Bone marrow (tissue), 2 donors: Measurements from ENCODE around the gene KCND3.

Experiments
- DNase-seq, 2 donors: peaks; one replicate each; lab custom pipeline; 2025; lab: John Stamatoyannopoulos, UW

The KCND3 gene

GRCh38 chr1:111959436-111959835, 30.0 kb downstream of the KCND3 start:
- DNase-seq, result no peak

DNA sequence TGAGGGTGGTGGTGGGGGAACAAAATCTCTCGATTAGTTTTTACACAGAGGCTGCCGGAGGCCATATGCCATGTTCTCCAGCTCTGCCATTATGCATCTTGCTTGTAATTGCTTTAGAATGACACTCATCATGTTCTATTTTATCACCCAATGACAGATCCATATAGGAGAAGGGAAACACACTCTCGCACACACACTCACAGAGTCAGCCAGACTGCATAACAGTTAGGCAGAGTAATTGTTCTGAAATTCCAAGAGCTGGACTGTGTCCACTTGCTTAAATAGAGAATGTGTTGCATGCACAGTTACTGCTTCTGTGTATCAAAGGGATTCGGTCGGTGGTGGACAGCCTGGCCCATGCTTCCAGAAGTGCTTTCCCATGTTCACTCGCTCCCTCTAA, 30.6 kb downstream of the KCND3 start:
- no peak for DNase-seq

- DNase-seq, result no peak
Measured at GRCh38 chr1:111958075-111958474, 31.4 kb downstream of the KCND3 start.

- DNase-seq, result no peak
Measured at GRCh38 chr1:111956155-111956771, 33.2 kb downstream of the KCND3 start.

- DNase-seq, result no peak
Measured at GRCh38 chr1:111955755-111956154, 33.7 kb downstream of the KCND3 start.

GRCh38 chr1:111953797-111954196, 35.7 kb downstream of the KCND3 start:
- no peak for DNase-seq

DNA sequence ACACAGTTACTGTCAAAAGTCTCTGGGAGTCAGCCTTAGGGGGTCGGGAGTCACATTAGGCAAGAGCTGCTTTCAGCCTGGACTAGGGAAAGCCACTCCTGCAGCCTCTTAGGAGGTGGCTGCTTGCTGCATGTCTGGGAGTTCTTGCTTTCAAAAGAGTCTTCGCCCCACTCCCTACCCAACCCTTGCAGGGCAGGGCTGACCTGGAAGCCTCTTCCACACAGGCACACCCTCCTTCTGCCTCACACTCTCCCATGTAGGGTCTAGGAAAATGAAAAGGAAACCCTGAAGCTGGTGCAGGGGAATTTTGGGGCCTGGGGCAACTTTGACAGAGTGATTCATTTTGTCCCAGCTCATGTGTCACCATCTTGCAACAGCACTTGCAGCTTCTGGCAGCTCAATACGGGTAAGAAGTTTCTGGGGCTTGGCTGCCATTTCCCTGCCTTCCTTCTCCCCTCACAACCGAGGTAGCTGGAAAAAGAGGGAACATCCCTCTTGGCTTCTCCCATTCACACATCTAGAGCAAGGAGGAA, 37.3 kb downstream of the KCND3 start:
- DNase-seq, result no peak

GRCh38 chr1:111948209-111949171, 41.0 kb downstream of the KCND3 start:
- no peak for DNase-seq

DNA sequence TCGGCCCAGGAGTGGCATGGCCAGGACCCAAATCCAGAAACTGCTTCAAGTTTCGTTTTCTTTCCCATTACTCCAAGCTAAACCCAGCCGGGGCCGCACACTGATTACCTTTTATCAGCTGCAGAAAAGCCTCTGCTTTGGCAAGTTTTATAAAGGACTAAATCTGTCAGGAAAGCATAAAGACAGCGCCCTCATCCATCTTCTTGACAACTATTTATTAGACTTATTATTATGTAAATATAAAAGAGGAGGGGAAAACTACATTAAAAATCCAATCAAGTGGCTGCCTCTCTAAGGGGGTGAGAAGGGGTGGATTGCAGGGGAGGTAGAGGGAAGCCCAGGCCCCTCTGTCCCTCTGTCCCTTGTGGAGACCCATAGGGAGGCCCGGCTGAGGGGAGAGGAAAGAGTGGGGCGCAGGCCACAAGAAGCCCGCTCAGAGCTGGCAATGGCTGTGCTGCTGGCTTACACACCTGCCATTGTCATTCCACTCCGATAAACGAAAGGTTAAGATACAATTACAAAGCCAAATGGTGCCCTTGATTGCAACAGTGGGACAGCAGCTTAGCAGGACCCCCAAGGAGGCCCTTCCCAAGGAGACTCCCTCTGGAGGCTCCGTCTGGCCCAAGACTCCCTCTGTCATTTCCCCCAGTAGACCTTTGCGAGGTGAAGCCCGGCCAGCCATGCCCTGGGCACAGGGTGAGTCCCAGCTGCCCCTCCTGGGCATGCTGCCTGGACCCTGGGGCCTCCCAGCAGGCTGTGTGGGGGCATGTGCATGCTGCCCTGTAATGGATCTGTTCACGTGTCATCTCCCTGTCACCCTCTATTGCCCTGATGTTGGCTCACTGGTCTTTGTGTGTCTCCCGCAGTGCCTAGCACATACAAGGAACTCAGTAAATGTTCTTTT, 45.4 kb downstream of the KCND3 start:
- no peak for DNase-seq

- DNase-seq, result no peak
Measured at GRCh38 chr1:111943066-111943465, 46.4 kb downstream of the KCND3 start.

DNA sequence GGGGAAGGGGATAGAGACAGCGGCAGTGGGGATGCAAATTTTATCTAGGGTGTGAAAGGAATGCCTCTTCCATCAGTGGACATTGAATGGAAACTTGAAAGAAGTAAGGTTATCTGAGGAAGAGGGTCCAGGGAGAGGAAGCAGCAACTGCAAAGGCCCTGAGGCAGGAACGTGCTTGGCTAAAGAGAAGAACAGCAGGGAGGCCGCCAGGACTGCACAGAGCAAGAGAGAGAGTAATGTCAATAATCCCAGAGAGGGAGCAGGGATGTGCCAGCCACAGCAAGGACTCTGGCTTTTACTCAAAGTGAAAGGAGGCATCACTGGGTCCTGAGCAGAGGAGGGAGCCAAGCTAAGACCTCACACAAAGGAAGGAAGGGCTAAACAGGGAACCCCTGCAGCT, 50.9 kb downstream of the KCND3 start:
- DNase-seq, result no peak

GRCh38 chr1:111938123-111938522, 51.3 kb downstream of the KCND3 start:
- no peak for DNase-seq

DNA sequence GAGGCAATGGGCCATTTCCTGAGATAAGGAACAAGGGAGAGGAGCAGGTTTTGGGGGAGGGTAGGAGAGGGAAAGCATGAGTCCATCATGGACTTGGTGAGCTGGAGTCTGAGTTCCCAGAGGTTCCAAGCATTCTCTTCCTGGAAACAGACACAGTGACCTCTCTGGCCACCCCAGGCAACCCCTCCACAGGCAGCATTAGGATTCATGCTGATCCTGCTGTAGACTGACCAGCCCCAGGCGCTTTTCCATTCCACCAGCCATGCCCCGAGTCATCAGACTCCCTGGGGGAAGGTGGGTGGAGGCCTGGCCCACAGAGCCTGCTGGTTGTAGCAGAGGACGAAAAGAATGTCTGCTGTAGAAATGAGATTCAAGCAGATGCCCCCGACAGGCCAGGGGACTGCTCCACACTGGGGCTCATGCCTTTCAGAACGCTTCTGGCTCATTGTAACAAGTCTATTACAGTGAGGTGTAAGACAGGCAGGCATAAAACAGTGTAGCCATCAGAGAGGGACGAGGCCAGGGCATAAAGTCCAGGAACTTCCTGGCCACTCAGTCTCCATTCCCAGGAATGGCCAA, 52.2 kb downstream of the KCND3 start:
- no peak for DNase-seq

DNA sequence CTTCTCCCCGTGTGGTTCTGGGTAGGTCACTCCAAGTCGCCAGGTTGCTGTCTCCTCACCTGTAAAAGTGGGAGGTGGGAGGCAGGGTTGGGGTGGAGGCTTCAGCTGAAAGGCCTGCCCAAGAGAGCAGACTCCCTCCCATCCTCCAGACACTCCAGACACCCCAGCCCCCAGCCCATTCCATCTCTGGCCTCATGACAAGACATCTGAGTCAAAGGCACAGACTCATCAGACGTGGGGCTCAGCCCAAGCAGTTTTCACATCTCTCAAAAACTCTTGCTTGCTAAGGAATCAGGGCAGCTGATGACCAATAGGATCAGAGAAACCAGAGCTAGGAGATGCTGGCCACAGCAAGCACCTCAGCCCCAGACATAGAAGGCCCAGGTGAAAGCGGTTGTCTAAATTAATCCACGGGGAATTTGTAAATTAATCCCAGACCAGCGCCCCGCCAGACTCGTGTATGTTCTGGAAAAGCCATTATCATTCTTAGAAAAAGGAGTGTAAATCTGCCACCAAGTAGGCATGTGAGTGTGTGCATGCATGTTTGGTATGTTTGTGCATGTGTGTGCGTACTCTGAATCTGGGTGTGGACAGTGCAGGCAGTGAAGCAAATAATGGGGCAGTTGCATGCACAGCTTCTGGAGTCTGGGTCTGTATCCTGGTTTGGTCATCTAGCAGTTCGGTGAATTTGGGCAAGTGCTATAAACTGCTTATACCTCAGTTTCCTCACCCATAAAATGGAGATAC, 55.2 kb downstream of the KCND3 start:
- DNase-seq, result no peak

DNA sequence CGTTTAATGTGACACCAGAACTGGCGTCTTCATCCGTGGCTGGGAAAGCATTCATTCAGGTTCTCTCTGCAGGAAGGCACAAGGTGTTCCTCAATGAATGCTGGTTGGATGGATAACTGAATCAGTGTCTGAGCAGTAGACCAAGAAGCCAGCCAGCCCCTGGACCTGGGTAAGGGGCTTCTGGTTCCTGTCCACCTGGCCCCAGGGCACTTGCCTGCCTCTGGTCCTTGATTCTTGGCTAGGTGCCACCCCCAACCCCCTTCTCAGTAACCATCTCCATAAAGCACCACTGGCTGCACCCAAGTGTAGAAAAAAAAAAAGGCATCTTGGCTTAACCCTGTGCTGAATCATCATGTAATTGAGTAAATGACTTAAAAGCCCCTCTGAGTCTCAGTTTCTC, 59.1 kb downstream of the KCND3 start:
- no peak for DNase-seq

DNA sequence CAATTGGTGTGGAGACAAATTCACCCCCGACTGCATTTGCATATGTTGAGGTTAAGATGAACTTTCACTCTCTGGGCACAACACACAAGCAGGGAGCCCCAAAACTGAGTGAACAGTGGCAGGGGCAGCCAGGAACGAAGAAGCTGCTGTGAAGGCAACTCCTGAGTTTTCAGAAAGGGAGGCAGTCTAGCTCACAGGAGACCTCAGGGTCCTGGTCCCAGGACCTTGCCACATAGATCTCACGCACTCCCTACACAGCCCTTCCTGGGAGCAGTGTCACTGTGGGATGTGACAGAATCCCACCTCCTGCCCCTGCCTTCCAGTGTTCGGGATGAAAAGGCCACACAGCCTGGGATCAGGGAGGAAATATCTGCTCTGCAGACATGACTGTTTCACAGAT, 60.9 kb downstream of the KCND3 start:
- no peak for DNase-seq

DNA sequence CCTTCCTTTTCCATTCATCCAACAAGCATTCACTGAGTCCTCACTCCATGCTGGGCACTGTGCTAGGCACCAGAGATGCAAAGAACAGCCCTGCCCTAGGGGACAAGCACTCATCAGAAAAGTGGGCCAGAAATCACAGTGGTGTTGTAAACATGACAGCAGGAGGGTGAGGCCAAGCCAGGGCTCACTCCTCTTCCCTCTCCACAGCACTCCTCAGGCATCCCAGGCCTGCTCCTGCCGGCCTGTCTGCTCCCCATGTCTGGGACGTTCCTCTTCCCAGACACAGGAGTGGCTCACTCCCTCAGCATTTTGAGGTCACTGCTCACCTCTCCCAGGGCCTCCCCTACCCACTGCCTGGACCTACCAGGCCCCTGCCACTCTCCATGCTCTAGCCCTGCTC, 61.8 kb downstream of the KCND3 start:
- DNase-seq, result no peak

DNA sequence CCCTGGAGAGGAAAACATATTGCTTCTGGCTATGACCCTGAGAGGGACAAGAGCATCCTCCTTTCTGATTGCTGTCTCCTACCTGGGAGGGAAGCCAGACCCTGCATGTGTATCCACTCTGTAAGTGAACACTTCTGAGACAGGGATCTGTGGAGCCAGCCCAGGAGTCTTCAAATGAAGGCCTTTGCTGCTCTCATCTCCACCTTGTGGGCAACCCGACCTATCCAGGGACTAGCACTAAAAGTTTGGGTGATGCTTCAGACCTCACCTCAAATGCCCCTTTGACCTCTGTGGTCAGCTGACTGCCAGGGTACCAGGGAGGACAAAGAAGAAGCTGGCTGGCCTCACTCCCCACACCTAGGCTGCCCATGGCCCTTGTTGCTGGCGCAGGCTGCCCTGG, 64.7 kb downstream of the KCND3 start:
- no peak for DNase-seq

- DNase-seq, result no peak
Measured at GRCh38 chr1:111923766-111924165, 65.7 kb downstream of the KCND3 start.

DNA sequence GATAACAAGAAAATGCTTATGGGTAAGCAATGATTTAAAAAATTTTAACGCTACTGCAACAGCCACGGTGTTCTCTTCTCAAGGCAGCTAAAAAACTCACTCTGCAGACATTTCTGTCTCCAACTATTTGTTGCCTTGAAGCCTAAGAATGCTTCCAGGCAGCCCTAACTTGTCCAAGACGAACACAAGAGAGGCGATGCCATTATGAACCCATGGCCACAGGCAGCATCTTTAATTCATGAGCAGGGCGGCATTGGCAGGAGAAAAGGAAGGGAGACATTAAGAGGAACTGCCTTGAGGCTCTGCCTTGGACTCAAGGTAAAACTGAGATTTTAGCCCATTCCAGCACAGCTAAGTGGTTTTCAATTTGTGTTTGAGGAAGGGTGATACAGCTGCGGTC, 67.5 kb downstream of the KCND3 start:
- no peak for DNase-seq
